ENCODE data around the gene GJC2.
A peak's percentile ranks its signal among the peaks of the same experiment; 100 is the strongest.

DNA sequence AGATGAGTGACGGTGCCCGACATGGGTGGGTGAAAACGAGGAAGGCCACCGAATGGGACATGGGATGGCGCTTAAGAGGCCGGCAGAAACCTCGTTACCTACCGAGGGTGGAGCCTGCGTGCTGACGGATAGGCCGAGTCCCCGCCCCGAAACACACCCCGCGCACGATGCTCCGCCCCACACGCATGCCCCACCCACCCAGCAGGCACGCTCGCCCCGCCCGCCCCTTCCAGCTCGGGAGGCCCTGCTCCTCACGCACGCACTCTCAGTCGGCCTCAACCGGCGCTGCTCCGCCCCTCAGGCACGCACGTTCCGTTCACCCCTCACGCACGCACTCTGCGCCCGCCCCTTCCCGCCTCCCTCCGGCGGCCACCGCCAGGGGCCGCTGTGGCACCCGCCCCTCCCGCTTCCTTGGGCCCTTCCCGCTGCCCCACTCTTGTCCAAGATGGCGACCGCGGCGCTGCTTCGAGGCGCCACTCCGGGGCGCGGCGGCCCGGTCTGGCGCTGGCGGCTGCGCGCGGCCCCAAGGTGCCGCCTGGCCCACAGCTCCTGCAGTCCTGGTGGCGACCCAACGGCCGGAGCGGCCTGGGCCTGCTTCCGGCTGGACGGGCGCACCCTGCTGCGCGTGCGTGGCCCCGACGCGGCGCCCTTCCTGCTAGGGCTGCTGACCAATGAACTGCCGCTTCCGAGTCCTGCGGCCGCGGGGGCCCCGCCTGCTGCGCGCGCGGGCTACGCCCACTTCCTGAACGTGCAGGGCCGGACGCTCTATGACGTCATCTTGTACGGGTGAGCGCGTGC is 15.8 kb downstream of the GJC2 start, which contains the start of gene IBA57:
- TF ChIP-seq, protein P1, sequence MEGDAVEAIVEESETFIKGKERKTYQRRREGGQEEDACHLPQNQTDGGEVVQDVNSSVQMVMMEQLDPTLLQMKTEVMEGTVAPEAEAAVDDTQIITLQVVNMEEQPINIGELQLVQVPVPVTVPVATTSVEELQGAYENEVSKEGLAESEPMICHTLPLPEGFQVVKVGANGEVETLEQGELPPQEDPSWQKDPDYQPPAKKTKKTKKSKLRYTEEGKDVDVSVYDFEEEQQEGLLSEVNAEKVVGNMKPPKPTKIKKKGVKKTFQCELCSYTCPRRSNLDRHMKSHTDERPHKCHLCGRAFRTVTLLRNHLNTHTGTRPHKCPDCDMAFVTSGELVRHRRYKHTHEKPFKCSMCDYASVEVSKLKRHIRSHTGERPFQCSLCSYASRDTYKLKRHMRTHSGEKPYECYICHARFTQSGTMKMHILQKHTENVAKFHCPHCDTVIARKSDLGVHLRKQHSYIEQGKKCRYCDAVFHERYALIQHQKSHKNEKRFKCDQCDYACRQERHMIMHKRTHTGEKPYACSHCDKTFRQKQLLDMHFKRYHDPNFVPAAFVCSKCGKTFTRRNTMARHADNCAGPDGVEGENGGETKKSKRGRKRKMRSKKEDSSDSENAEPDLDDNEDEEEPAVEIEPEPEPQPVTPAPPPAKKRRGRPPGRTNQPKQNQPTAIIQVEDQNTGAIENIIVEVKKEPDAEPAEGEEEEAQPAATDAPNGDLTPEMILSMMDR (conservative IDR thresholded peaks at IDR 0.05; ENCODE audit: low read depth, low read length): peak; percentile 95
- TF ChIP-seq EZH2 (IDR thresholded peaks at IDR 0.05; ENCODE audit: low read length, unreplicated experiment) (no peak), EZH2phosphoT487 (IDR thresholded peaks at IDR 0.05; ENCODE audit: borderline replicate concordance, low read length) (no peak; the same call in none of the 2 replicates)
